ENCODE data around the gene RNF8. TPM values are rescaled to one million over a fixed set of nuclear protein-coding genes. Genes with fewer than 3 reads are reported as not detected.
"Not testable (repeated sequence)": the region's sequence is repeated elsewhere in the genome, so short reads cannot be mapped to it uniquely, and the experiment has no call there.

The RNF8 gene
- polyA plus RNA-seq, 12 donors = 13.8 to 20.5 (median 17.3) TPM; not detected in 1

- no peak for DNase-seq
These were observed 39.0 kb downstream of the RNF8 start for GRCh38 chr6:37392821-37393220.

GRCh38 chr6:37393381-37393929 is 39.7 kb downstream of the RNF8 start:
- no peak for DNase-seq

- DNase-seq = no peak
These were observed 42.9 kb downstream of the RNF8 start for GRCh38 chr6:37396571-37397180.

GRCh38 chr6:37399131-37399530 is 45.3 kb downstream of the RNF8 start:
- DNase-seq = no peak

- no peak for DNase-seq
These were observed 46.2 kb downstream of the RNF8 start for GRCh38 chr6:37399795-37400490.

GRCh38 chr6:37401658-37402057 is 47.9 kb downstream of the RNF8 start:
- not testable (repeated sequence) for DNase-seq

- DNase-seq = no peak
These were observed 53.1 kb downstream of the RNF8 start for GRCh38 chr6:37406726-37407341.

GRCh38 chr6:37407948-37408347 is 54.2 kb downstream of the RNF8 start:
- DNase-seq = no peak

- DNase-seq = no peak
These were observed 55.7 kb downstream of the RNF8 start for GRCh38 chr6:37409501-37409900.

- no peak for DNase-seq
These were observed 63.6 kb downstream of the RNF8 start for GRCh38 chr6:37417393-37417792.

GRCh38 chr6:37418722-37419121 is 64.9 kb downstream of the RNF8 start:
- no peak for DNase-seq

- no peak for DNase-seq
These were observed 72.5 kb downstream of the RNF8 start for GRCh38 chr6:37426058-37426944.

GRCh38 chr6:37426945-37427510 is 73.2 kb downstream of the RNF8 start:
- DNase-seq = no peak

- DNase-seq = no peak
These were observed 75.6 kb downstream of the RNF8 start for GRCh38 chr6:37429352-37429750.

- DNase-seq = no peak
These were observed 78.8 kb downstream of the RNF8 start for GRCh38 chr6:37432590-37432915.

- DNase-seq = peak; percentile 93
These were observed 79.3 kb downstream of the RNF8 start, which contains the start of gene CMTR1 for GRCh38 chr6:37432916-37433656. CMTR1 (plus strand) TSS chr6:37433221; CDS start chr6:37435630, 2,409 bp downstream.

- no peak for DNase-seq
These were observed 80.0 kb downstream of the RNF8 start for GRCh38 chr6:37433657-37434271.

GRCh38 chr6:37435373-37435772 is 81.6 kb downstream of the RNF8 start:
- DNase-seq = no peak

- no peak for DNase-seq
These were observed 82.0 kb downstream of the RNF8 start for GRCh38 chr6:37435816-37436215.

GRCh38 chr6:37438930-37439329 is 85.1 kb downstream of the RNF8 start:
- DNase-seq = no peak
